DOHH2 (cell line): Measurements from ENCODE around the gene NUAK2.

Experiments
- H3F3A ChIP-seq: fragments of 200-600 bp; sonication (generic), shearing (Covaris generic); 2 replicates; pipeline ENCODE4 v1.6.0; 2016; ENCODE audit warnings: antibody characterized with exemption, mild to moderate bottlenecking; ENCODE audit not compliant: control insufficient read depth, insufficient read depth
- H3K27ac ChIP-seq: fragments of 200-600 bp; sonication (generic); 2 replicates; pipeline ENCODE4 v1.5.1; 2014; ENCODE audit warnings: low read depth, mild to moderate bottlenecking, low read length, moderate library complexity
- H3K27me3 ChIP-seq: fragments of 200-600 bp; sonication (generic); 2 replicates; pipeline ENCODE4 v1.6.1; 2014; ENCODE audit warnings: mild to moderate bottlenecking, low read length, mixed read lengths; ENCODE audit not compliant: control insufficient read depth
- H3K36me3 ChIP-seq: fragments of 200-600 bp; sonication (generic); 2 replicates; pipeline ENCODE4 v1.6.1; 2014; ENCODE audit warnings: mild to moderate bottlenecking, low read length, moderate library complexity, mixed read lengths; ENCODE audit not compliant: control insufficient read depth
- H3K4me1 ChIP-seq: fragments of 200-600 bp; sonication (generic); 2 replicates; pipeline ENCODE4 v1.6.1; 2014; ENCODE audit warnings: mild to moderate bottlenecking, low read length, mixed read lengths; ENCODE audit not compliant: control insufficient read depth
- H3K4me2 ChIP-seq: fragments of 200-600 bp; sonication (generic); 2 replicates; pipeline ENCODE4 v1.6.0; 2014; ENCODE audit warnings: mild to moderate bottlenecking, low read length, moderate library complexity
- H3K4me3 ChIP-seq: fragments of 200-600 bp; sonication (generic); 2 replicates; pipeline ENCODE4 v1.5.1; 2014; ENCODE audit warnings: mild to moderate bottlenecking, low read length, mixed read lengths
- H3K79me2 ChIP-seq: fragments of 200-600 bp; sonication (generic); 2 replicates; pipeline ENCODE4 v1.6.1; 2014; ENCODE audit warnings: mild to moderate bottlenecking, low read length, mixed read lengths; ENCODE audit not compliant: control insufficient read depth
- H3K9me2 ChIP-seq: fragments of 200-600 bp; sonication (generic); replicated peaks from 2 replicates; pipeline ENCODE4 v1.6.1; 2014; ENCODE audit warnings: mild to moderate bottlenecking, low read length, mixed read lengths; ENCODE audit not compliant: control insufficient read depth
- H3K9me3 ChIP-seq: fragments of 200-600 bp; sonication (generic); 2 replicates; pipeline ENCODE4 v1.6.1; 2014; ENCODE audit warnings: antibody characterized with exemption, low read length, mixed read lengths; ENCODE audit not compliant: control insufficient read depth, insufficient read depth
- H4K20me1 ChIP-seq: fragments of 200-600 bp; sonication (generic); 2 replicates; pipeline ENCODE4 v1.6.0; 2014; ENCODE audit warnings: low read depth, mild to moderate bottlenecking, antibody characterized with exemption, low read length, moderate library complexity; ENCODE audit not compliant: control insufficient read depth, insufficient read depth
- EZH2phosphoT487 ChIP-seq: fragments of 200-600 bp; sonication (generic); IDR thresholded peaks from 2 replicates; pipeline ENCODE4 v1.6.1; 2017; ENCODE audit warnings: borderline replicate concordance, mild to moderate bottlenecking, antibody characterized with exemption, low read length, moderate library complexity, mixed read lengths
- TF ChIP-seq, protein P1 (sequence below): fragments of 200-600 bp; sonication (generic); IDR thresholded peaks from one replicate; pipeline ENCODE4 v1.5.1; 2014; ENCODE audit warnings: antibody characterized with exemption, mild to moderate bottlenecking, low read depth, low read length; ENCODE audit not compliant: poor library complexity, severe bottlenecking

The NUAK2 gene

DNA sequence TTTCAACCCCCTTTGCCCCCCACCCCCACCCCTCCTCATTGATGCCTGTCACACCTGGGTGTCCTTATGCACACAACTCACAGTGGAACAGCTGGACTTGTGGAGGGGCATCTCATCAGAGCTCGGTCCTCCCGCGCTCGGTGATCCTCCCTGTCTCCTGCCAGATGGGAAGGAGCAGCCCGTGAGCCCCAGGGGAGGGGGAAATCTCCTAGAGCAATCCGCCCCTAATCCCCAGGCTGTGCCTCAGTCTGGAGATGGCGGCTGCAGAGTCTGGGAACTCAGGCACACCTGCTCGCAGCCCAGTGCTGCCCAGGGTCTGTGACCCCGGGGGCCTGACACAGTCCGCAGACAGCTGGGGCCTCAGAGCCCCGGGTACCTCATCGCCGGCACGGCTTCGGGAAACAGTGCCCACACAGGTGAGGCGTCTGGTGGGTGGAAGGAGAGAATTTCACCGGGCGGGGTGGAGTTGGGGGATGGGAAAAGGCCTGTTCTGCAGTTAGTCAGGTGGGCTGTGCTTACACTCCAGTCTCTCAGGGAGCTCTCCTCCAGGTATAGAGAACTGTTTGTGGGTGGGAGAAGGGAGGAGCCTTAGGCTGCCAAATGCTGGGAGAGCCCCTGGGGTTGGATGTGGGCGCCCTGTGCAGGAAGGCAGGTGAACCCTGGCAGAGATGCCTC is 64.5 kb downstream of the NUAK2 start:
- H3K4me2 ChIP-seq, result no peak overlapping the region

DNA sequence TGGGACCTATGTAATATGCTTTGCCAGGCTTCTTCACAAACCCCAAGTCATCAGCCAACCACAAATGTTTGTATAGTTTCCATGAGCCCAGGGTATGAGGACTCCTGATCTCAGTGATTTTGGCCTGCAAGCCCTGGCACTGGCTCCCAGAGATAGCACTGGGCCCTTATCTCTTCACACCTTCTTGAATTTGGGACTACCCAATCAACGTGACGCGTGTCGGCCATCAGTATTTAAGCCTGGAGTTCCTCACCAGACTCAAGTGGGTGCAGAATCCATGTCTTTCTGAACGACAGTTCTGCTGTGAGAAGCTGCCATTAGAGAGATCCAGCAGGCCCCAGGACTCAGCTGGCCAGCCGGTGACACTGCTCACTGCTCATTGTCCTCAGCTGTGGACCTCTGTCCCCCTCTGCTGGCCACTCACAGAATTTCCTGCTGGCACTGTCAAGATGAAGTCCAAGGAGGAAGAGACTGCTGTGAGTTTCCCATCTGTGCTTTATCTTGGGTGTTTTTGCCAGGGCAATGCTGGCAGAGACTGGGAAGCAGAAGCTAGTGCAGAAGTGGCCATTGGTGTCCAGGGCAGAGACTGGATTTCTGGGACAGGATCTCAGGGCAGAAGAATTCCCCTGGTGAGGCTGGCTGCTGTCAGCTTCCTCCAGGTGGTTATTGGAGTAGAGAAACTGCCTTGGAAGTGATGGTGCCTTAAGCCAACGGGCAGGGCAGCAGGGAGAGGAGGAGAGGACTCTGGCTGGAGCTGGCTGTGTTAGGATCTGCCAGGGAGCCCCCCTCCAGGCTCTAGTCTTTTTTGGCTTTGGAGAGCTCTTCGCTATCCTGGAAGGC is 65.4 kb downstream of the NUAK2 start:
- no peak overlapping the region for H3K4me2 ChIP-seq
- no peaks in the 10 kb centered on the region for H3K36me3 ChIP-seq
- H3K9me2 ChIP-seq, result no peaks in the 10 kb centered on the region
- H3K27me3 ChIP-seq, result peaks cover 10% of the 10 kb centered on the region; the same call in 1 of the 2 replicates
- no peak for TF ChIP-seq EZH2phosphoT487
- TF ChIP-seq, protein P1, sequence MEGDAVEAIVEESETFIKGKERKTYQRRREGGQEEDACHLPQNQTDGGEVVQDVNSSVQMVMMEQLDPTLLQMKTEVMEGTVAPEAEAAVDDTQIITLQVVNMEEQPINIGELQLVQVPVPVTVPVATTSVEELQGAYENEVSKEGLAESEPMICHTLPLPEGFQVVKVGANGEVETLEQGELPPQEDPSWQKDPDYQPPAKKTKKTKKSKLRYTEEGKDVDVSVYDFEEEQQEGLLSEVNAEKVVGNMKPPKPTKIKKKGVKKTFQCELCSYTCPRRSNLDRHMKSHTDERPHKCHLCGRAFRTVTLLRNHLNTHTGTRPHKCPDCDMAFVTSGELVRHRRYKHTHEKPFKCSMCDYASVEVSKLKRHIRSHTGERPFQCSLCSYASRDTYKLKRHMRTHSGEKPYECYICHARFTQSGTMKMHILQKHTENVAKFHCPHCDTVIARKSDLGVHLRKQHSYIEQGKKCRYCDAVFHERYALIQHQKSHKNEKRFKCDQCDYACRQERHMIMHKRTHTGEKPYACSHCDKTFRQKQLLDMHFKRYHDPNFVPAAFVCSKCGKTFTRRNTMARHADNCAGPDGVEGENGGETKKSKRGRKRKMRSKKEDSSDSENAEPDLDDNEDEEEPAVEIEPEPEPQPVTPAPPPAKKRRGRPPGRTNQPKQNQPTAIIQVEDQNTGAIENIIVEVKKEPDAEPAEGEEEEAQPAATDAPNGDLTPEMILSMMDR, result peak; percentile 97
- no peaks in the 10 kb centered on the region for H4K20me1 ChIP-seq
- no peaks in the 10 kb centered on the region for H3K9me3 ChIP-seq
- no peaks in the 10 kb centered on the region for H3F3A ChIP-seq
- peaks cover 8% of the 10 kb centered on the region for H3K4me1 ChIP-seq
- no peak overlapping the region for H3K27ac ChIP-seq
- no peak overlapping the region for H3K4me3 ChIP-seq
- H3K79me2 ChIP-seq, result no peaks in the 10 kb centered on the region

More for the DNA sequence above, 64.5 kb downstream of the NUAK2 start:
- H4K20me1 ChIP-seq, result no peaks in the 10 kb centered on the region
- H3K9me2 ChIP-seq, result no peaks in the 10 kb centered on the region
- H3K4me3 ChIP-seq, result no peak overlapping the region
- no peaks in the 10 kb centered on the region for H3K36me3 ChIP-seq
- no peaks in the 10 kb centered on the region for H3F3A ChIP-seq
- no peak for TF ChIP-seq EZH2phosphoT487
- TF ChIP-seq, protein P1, result no peak
- no peak overlapping the region for H3K27ac ChIP-seq
- no peaks in the 10 kb centered on the region for H3K79me2 ChIP-seq
- peaks cover 7% of the 10 kb centered on the region for H3K27me3 ChIP-seq
- no peaks in the 10 kb centered on the region for H3K9me3 ChIP-seq
- peaks cover 8% of the 10 kb centered on the region for H3K4me1 ChIP-seq
